ENCODE results near the gene CIAPIN1. TPM values are rescaled to one million over a fixed set of nuclear protein-coding genes. Genes with fewer than 3 reads are reported as not detected.

The CIAPIN1 gene
- total and polyA plus RNA-seq, 7 donors = 31.8 to 78.3 (median 59.7) TPM

- intact Hi-C loops (cut with DNase I) = no loop called here
- DNase-seq (no peak), ATAC-seq (no peak)
- no peaks in the 10 kb centered on the region for H3K4me1 ChIP-seq
- H3K27ac ChIP-seq = no peak overlapping the region
- H3K9me3 ChIP-seq = no peaks in the 10 kb centered on the region
- no peaks in the 10 kb centered on the region for H3K36me3 ChIP-seq (ENCODE audit: insufficient read depth in 1 of 2, low read depth in 1 of 2)
- TF ChIP-seq CTCF (IDR thresholded peaks at IDR 0.05) = no peak
- H3K27me3 ChIP-seq (ENCODE audit: insufficient read depth in 3 of 3, low read length in 2 of 3) = peaks cover 0 to 3% (median 0%) of the 10 kb centered on the region in 3 donors
- WGBS, 3 donors = 70 to 75% (median 71%) methylated on average over 10 of the region's 10 CpGs
- H3K4me3 ChIP-seq = no peak overlapping the region
Observed at GRCh38 chr16:57379579-57379978, 67.6 kb downstream of the CIAPIN1 start.

Other genes with a start within 250 kb of the CIAPIN1 start
- gene ARL2BP, start 202.1 kb downstream of the CIAPIN1 start, total RNA-seq = 10 to 100 TPM; 25.2 to 39.9 (median 29.2) TPM
- gene ARL2BP, start 202.1 kb downstream of the CIAPIN1 start, polyA plus RNA-seq = 10 to 100 TPM; 47.9 to 88.3 (median 53.3) TPM
- 1 to 10 TPM in 3 of 4 donors, under 1 TPM in 1; 0.39 to 2.4 (median 1.4) TPM for gene PLLP, start 162.7 kb downstream of the CIAPIN1 start, total RNA-seq
- gene PLLP, start 162.7 kb downstream of the CIAPIN1 start, polyA plus RNA-seq = 1 to 10 TPM; 2.0 to 3.1 (median 2.7) TPM
- under 1 TPM in 1 of 4 donors, not detected in 3; 0.12 TPM for gene CCL22, start 88.6 kb downstream of the CIAPIN1 start, total RNA-seq
- under 1 TPM in 1 of 3 donors, not detected in 2; 0.04 TPM for gene CCL22, start 88.6 kb downstream of the CIAPIN1 start, polyA plus RNA-seq
- 10 to 100 TPM in 2 of 4 donors, 1 to 10 TPM in 2; 3.8 to 13.5 (median 9.1) TPM for gene CX3CL1, start 74.9 kb downstream of the CIAPIN1 start, total RNA-seq
- 1 to 10 TPM; 3.3 to 6.2 (median 4.5) TPM for gene CX3CL1, start 74.9 kb downstream of the CIAPIN1 start, polyA plus RNA-seq
- not detected for gene CCL17, start 42.6 kb downstream of the CIAPIN1 start, total RNA-seq
- under 1 TPM in 1 of 3 donors, not detected in 2; 0.20 TPM for gene CCL17, start 42.6 kb downstream of the CIAPIN1 start, polyA plus RNA-seq
- 100 to 1,000 TPM; 131 to 184 (median 152) TPM for gene COQ9, start 94 bp upstream of the CIAPIN1 start, total RNA-seq
- gene COQ9, start 94 bp upstream of the CIAPIN1 start, polyA plus RNA-seq = 100 to 1,000 TPM in 2 of 3 donors, 10 to 100 TPM in 1; 85.0 to 169 (median 149) TPM
- 10 to 100 TPM; 48.7 to 60.1 (median 53.1) TPM for gene POLR2C, start 15.3 kb upstream of the CIAPIN1 start, total RNA-seq
- gene POLR2C, start 15.3 kb upstream of the CIAPIN1 start, polyA plus RNA-seq = 10 to 100 TPM; 45.1 to 97.1 (median 61.7) TPM
- 1 to 10 TPM; 1.5 to 4.3 (median 2.4) TPM for gene DOK4, start 39.1 kb upstream of the CIAPIN1 start, total RNA-seq
- gene DOK4, start 39.1 kb upstream of the CIAPIN1 start, polyA plus RNA-seq = 1 to 10 TPM; 1.3 to 2.2 (median 1.5) TPM
- 1 to 10 TPM; 1.2 to 2.4 (median 1.9) TPM for gene CCDC102A, start 89.2 kb upstream of the CIAPIN1 start, total RNA-seq
- 1 to 10 TPM in 2 of 3 donors, under 1 TPM in 1; 0.95 to 2.1 (median 1.2) TPM for gene CCDC102A, start 89.2 kb upstream of the CIAPIN1 start, polyA plus RNA-seq
- gene ADGRG5, start 95.3 kb upstream of the CIAPIN1 start, total RNA-seq = under 1 TPM in 3 of 4 donors, not detected in 1; 0.11 to 0.37 (median 0.19) TPM
- under 1 TPM in 1 of 3 donors, not detected in 2; 0.05 TPM for gene ADGRG5, start 95.3 kb upstream of the CIAPIN1 start, polyA plus RNA-seq
- gene ADGRG1, start 181.2 kb upstream of the CIAPIN1 start, total RNA-seq = 10 to 100 TPM; 14.2 to 19.4 (median 15.7) TPM
- gene ADGRG1, start 181.2 kb upstream of the CIAPIN1 start, polyA plus RNA-seq = 10 to 100 TPM in 1 of 3 donors, 1 to 10 TPM in 2; 5.3 to 10.4 (median 7.4) TPM
- gene ADGRG3, start 220.9 kb upstream of the CIAPIN1 start, total RNA-seq = under 1 TPM; 0.19 to 0.57 (median 0.31) TPM
- under 1 TPM; 0.16 to 0.37 (median 0.31) TPM for gene ADGRG3, start 220.9 kb upstream of the CIAPIN1 start, polyA plus RNA-seq
- gene DRC7, start 247.4 kb upstream of the CIAPIN1 start, total RNA-seq = not detected
- not detected for gene DRC7, start 247.4 kb upstream of the CIAPIN1 start, polyA plus RNA-seq

All from psoas muscle (tissue), 8 donors.